ENCODE results near the gene TMEM164.

GRCh38 chrX:110159865-110160264 is 157.0 kb downstream of the TMEM164 start:
- no peak for TF ChIP-seq CTCF (IDR thresholded peaks at IDR 0.05)
- TF ChIP-seq POLR2A (IDR thresholded peaks at IDR 0.05) = no peak

Data from heart left ventricle (tissue), 13 donors.